Right ventricle myocardium inferior (tissue), 1 donor: ENCODE measurements around the gene PTX3. TPM values are rescaled to one million over a fixed set of nuclear protein-coding genes. Genes with fewer than 3 reads are reported as not detected.

Source experiments
- ATAC-seq: fragments of 200-7000 bp; cut with Tn5 transposase; one replicate; pipeline ENCODE4 v1.9.1; 2020; ENCODE audit warnings: mild to moderate bottlenecking, moderate library complexity
- DNase-seq: peaks from one replicate; pipeline ENCODE4 v3.0.0; 2021; ENCODE audit errors: missing footprints
- intact Hi-C: fragments of 100-400 bp; cut with DNase I; formaldehyde crosslinking; loops from one replicate; pipeline ENCODE4 v1.11.0; 2022
- total RNA-seq: library from RNA; stranded (reverse); fragmentation: NEBNext Ultra II Directional; extraction: Animal tissue kit (Norgen Biotek cat#: 25700); gene quantifications from one replicate; pipeline ENCODE4 v1.2.1, GENCODE V29; 2021
- donor health status: DM: no; HTN: yes; CAD: no; lungs with severe emphysema.

PTX3 gene
- total RNA-seq, 1 donor from 2014 or later = 0.16 TPM

- ATAC-seq = no peak
- intact Hi-C loops = no loop called here
These were observed 30.6 kb downstream of the PTX3 start for GRCh38 chr3:157467200-157467599.

GRCh38 chr3:157469561-157470294 lies 33.1 kb downstream of the PTX3 start:
- no peak for ATAC-seq
- intact Hi-C loops = no loop called here
- DNase-seq = no peak

More at GRCh38 chr3:157467200-157467599, 30.6 kb downstream of the PTX3 start:
- DNase-seq = no peak

GRCh38 chr3:157471064-157471463 lies 34.4 kb downstream of the PTX3 start:
- no peak for ATAC-seq
- intact Hi-C loops = no loop called here

GRCh38 chr3:157472648-157473047 lies 36.0 kb downstream of the PTX3 start:
- intact Hi-C loops = no loop called here
- no peak for ATAC-seq
- DNase-seq = no peak

More at GRCh38 chr3:157471064-157471463, 34.4 kb downstream of the PTX3 start:
- DNase-seq = no peak

- DNase-seq (no peak), ATAC-seq (no peak)
- intact Hi-C loops = no loop called here
These were observed 39.3 kb downstream of the PTX3 start for GRCh38 chr3:157475921-157476414.

GRCh38 chr3:157477441-157477840 lies 40.8 kb downstream of the PTX3 start:
- no peak for DNase-seq
- intact Hi-C loops = no loop called here
- no peak for ATAC-seq

GRCh38 chr3:157479464-157480243 lies 43.0 kb downstream of the PTX3 start:
- no peak for ATAC-seq
- intact Hi-C loops = no loop called here
- DNase-seq = no peak

GRCh38 chr3:157487339-157487738 lies 50.7 kb downstream of the PTX3 start:
- intact Hi-C loops = no loop called here
- no peak for DNase-seq
- no peak for ATAC-seq

- intact Hi-C loops = no loop called here
These were observed 51.5 kb downstream of the PTX3 start for GRCh38 chr3:157488144-157488543.

GRCh38 chr3:157491136-157491535 lies 54.5 kb downstream of the PTX3 start:
- intact Hi-C loops = no loop called here
- DNase-seq (no peak), ATAC-seq (no peak)

More at GRCh38 chr3:157488144-157488543, 51.5 kb downstream of the PTX3 start:
- ATAC-seq (no peak), DNase-seq (no peak)

Other genes with a start within 250 kb of the PTX3 start
- 0.41 TPM for gene VEPH1, start 66.6 kb downstream of the PTX3 start, total RNA-seq